ENCODE measurements around the gene CSTPP1.

GRCh38 chr11:47108214-47108613, 171.7 kb downstream of the CSTPP1 start:
- TF ChIP-seq ZNF274 (IDR thresholded peaks at IDR 0.05; ENCODE audit: low read depth, low read length) = no peak
- no peak for TF ChIP-seq SUZ12 (IDR thresholded peaks at IDR 0.05; ENCODE audit: extremely low read depth, insufficient read depth, insufficient read length)
